Measurements from ENCODE around the gene PRKCA.

PRKCA gene

GRCh38 chr17:66835476-66835875 is 533.1 kb downstream of the PRKCA start:
- H3K4me3 ChIP-seq (ENCODE audit: low read depth, low read length) = no peak overlapping the region
- TF ChIP-seq CTCF (IDR thresholded peaks at IDR 0.05; ENCODE audit: low read depth, low read length) = no peak

- H3K4me3 ChIP-seq (ENCODE audit: low read depth, low read length) = no peak overlapping the region
Measured at GRCh38 chr17:66836063-66837005, 533.9 kb downstream of the PRKCA start.

GRCh38 chr17:66837226-66837625 is 534.8 kb downstream of the PRKCA start:
- no peak for TF ChIP-seq CTCF (IDR thresholded peaks at IDR 0.05; ENCODE audit: low read depth, low read length)
- no peak overlapping the region for H3K4me3 ChIP-seq (ENCODE audit: low read depth, low read length)

More at GRCh38 chr17:66836063-66837005, 533.9 kb downstream of the PRKCA start:
- TF ChIP-seq CTCF (IDR thresholded peaks at IDR 0.05; ENCODE audit: low read depth, low read length) = no peak

- H3K4me3 ChIP-seq (ENCODE audit: low read depth, low read length) = no peak overlapping the region
- no peak for TF ChIP-seq CTCF (IDR thresholded peaks at IDR 0.05; ENCODE audit: low read depth, low read length)
Measured at GRCh38 chr17:66837885-66838665, 535.7 kb downstream of the PRKCA start.

GRCh38 chr17:66839616-66840015 is 537.2 kb downstream of the PRKCA start:
- no peak for TF ChIP-seq CTCF (IDR thresholded peaks at IDR 0.05; ENCODE audit: low read depth, low read length)

GRCh38 chr17:66840061-66840460 is 537.6 kb downstream of the PRKCA start:
- H3K4me3 ChIP-seq (ENCODE audit: low read depth, low read length) = no peak overlapping the region

More at GRCh38 chr17:66839616-66840015, 537.2 kb downstream of the PRKCA start:
- no peak overlapping the region for H3K4me3 ChIP-seq (ENCODE audit: low read depth, low read length)

More at GRCh38 chr17:66840061-66840460, 537.6 kb downstream of the PRKCA start:
- no peak for TF ChIP-seq CTCF (IDR thresholded peaks at IDR 0.05; ENCODE audit: low read depth, low read length)

Data from WI38 (cell line).